Esophagus mucosa (tissue), 1 donor: ENCODE data around the gene HNRNPA3. TPM values are rescaled to one million over a fixed set of nuclear protein-coding genes. Genes with fewer than 3 reads are reported as not detected.
"Not testable (repeated sequence)": the region's sequence is repeated elsewhere in the genome, so short reads cannot be mapped to it uniquely, and the experiment has no call there.

Experiments
- ATAC-seq: fragments of 200-7000 bp; cut with Tn5 transposase; one replicate; pipeline ENCODE4 v1.9.1; 2020
- total RNA-seq: library from RNA; stranded (reverse); gene quantifications from one replicate; pipeline ENCODE4 v1.2.4, GENCODE V29; 2023
- donor health status: DM: yes; HTN: yes; CAD: no.

The HNRNPA3 gene
- total RNA-seq, 1 donor from 2014 or later = 142 TPM

DNA sequence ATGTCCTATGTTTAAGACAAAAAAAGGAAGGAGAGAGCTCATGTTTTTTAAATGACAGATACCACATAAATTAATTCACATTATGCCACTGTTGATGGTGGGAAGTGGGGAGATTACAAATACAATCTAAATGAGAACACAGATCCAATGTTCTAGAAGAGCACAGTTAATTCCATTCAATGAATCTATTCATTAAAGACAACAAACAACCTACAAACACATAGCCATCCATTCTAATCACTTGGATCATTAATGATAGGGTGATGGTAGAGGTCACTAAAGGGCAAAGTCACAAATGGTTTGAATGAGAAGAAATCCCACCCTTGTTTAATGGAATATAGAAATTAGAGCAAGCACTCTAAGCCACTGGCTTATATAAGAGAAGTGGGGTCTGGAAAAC lies 21.7 kb downstream of the HNRNPA3 start:
- ATAC-seq = no peak

DNA sequence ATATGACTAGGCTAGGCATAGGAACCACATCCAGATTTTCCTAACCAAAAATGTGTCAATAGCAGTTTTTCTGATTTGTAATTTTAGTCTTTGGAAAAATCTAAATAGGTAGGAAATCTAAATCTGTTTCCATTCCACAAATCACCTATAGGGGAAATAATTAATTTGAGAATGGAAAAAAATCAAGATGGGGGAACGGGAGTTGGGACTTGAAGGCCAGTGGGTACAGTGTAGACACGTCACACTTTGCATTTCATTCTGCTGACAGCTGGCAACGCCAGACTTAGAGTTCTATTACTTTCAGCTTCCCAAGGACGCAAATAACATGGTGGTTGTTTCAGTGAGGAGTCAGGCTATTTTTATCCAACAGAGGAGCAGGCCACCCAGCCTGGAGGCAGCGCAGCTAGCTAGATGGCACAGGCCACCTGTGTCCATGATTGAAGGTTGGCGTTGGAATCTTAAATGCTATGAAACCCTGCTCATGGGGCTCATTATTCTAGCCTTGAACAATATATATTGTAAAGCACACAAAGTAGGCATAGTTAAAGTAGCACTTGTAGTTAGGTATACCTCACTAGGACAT lies 23.4 kb downstream of the HNRNPA3 start:
- ATAC-seq = no peak

DNA sequence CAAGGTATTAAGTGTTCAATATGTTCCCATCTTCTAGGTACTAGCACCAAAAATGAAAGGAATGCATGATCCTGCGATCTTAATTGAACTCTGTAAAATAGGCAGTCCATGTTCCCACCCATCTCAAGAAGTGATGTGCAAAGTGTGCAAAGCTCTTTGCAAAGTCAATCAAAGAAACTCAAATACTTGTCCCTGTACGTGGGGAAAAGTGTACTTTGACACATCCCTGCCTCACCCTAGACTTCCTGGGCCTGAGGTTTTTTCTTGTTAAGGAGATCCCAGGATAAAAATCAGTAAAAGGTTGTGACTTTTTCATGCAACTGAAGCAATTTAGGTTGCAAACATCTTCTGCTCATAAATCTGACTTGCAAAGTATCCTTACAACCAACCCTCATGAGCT lies 25.3 kb downstream of the HNRNPA3 start:
- no peak for ATAC-seq

DNA sequence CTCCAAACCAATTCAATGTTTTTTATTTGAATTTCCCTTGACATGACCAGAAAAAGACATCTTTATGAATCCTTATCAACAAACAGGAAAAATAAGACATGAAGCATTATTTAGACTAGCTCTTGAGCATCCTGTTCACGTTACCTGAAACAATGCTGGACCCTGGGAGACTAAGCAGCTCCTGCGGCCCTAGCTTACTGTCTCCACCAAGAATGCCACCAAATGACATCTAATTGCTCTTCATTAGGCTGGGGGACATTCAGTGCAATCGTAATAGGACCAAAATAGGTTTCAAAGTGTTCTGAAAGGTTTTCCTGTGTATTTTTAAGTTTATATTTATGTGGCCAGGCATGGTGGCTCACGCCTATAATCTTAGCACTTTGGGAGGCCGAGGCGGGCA lies 26.5 kb downstream of the HNRNPA3 start:
- no peak for ATAC-seq

DNA sequence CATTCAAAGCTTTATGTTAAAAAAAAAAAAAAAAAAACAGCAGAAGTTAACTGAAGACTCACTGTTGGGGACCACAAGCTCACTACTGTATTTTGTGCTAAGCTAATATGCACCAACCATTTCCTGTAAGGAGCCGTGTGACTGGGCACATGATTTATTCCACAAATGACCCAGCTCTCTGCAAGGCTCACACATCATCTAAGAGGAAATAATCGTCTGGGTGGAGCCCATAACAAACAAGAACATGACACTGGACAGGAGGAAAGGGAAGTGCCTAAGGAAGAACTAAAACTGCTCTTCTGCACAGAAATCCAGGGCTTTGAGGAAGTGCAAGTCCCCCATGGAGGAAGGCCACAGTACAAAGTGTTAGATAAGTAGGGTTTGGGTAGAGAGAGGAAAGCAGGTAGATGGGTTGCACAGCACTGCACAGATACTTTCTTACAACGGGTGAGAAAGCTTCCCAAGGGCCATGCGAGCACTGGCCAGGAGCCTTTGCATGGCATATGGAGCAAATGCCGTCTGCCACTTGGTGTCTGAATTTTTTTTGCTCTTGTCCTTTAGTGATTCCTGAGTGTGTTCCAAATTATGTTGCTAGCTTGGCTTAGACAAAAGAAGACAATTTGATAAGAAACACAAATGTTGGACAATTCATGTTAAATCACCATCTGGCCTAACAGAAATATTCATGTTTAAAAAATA lies 27.5 kb downstream of the HNRNPA3 start:
- peak; percentile 85 for ATAC-seq

DNA sequence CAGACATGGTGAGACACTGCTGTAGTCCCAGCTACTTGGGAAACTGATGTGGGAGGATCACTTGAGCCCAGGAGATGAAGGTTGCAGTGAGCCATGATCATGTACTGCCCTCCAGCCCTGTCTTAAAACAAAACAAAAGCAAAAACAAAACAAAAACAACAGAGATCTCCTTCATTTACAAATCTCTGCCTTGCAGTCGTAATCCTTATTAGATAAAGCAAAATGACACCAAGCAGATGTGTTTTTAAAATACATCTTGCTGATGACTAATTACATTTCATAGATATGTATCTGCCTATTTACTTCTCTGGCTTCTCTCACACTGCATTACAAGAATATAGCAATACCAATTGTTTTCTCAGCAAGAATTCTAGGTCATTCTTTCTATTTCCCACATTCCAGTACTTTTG lies 29.1 kb downstream of the HNRNPA3 start:
- ATAC-seq = no peak

DNA sequence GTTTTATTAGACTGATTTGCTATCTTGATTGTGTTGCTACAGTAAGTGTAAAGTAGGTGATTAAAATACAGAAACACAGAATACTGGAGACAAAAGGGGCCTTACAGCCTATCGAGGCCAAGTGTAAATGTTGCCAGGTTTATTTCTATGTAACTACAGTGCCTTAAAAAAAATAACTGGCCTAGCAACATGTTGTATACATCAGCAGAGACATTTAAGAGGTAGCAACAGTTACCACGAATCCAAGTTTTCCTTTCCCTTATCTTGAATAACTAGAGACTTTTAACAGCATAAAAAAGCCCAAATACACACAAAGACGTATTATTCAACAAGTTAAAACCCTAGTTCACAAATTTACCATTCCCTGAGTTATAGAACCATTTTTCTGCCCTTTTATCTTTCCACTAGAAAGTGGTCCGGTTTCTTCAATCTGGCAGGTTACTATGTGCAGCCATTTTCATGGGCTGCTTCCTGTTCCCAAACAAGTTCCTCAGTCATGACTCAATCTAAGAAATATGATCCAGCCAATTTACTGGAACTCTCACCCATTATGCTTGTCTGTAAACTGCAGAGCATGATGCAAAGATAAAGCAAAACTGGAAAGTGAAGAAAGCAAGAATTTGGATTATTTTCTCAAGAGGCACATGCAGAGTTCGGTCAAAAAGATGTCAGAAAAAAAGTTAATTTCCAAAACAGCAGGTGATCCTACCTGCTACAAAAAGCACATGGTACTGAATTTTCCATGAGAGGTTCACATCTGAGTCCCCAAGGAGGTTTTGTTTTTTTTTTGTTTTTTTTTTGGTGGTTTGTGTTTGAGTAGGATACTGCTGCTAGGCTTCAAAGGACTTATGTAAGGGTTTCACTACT lies 29.8 kb downstream of the HNRNPA3 start:
- ATAC-seq = peak; percentile 76

DNA sequence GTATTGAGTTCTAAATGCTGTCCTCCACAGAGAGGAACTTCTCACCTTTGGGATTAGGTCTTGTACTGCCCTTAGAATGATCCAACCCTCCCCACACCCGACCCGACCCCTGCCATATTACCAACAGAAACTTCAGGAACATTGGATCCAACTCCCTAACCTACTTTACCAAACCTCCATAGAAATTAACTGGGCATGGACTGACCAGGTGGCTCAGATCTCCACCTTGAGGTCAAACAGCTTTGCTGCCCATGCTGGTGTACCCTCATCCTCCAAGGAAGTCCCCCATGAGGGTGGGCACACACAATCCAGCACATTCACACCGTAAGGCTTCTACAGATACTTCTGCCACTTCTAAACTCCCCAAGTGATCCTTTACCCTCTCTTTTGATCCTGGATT lies 30.5 kb downstream of the HNRNPA3 start:
- no peak for ATAC-seq

DNA sequence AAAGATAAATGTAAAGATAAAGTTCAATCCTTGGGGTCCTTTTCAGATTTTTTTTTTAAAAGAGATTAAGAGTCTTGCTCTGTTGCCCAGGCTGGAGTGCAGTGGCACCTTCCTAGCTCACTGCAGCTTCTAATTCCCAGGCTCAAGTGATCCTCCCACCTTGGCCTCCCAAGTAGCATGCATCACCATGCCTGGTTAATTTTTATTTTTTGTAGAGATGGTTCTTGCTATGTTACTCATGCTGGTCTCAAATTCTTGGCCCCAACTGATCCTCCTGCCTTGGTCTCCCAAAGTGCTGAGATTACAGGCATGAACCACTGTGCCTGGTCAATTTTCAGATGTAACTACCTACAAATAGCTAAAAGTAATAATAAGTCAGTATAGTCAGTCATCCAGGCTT lies 30.9 kb downstream of the HNRNPA3 start:
- ATAC-seq = no peak

DNA sequence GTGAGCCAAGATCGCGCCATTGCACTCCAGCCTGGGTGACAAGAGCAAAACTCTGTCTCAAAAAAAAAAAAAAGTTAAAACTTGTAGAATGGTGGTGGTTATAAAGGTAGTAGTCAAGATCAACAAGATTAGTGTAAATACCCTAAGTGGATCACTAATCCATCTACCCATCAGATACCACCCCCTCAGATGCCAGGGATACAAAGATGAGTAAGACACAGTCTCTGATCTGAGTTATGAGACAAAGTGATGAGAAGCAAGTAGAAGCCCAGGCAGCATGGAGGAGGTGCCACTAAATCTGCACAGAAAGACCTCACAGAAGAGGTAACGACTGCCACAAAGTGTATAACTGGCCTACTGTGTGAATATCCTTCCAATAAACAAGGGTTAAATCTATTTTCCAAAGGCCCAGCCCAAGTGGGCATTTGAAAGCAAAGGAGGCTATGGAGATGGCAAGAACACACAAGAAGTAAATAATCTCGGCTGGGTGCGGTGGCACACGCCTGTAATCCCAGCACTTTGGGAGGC lies 31.7 kb downstream of the HNRNPA3 start:
- ATAC-seq = no peak

DNA sequence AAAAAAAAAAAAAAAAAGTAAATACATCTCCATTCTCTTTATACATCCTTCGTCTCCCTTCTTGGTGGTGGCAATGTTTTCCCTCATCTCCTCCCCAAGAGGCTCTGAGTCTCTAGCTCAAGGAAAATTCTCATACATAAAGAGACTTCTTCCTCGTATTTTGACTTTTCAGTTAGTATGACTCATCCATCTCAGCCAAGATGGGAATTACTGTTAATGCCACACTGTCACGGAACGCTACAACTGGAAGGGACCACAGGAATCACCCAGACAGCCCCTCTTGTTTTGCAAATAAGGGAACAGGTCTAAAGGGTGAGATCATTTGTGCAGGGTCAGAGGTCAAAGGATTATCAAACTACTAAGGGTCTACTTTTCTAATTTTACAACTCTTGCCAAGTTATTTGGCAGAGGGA lies 32.4 kb downstream of the HNRNPA3 start:
- ATAC-seq = peak; percentile 56

DNA sequence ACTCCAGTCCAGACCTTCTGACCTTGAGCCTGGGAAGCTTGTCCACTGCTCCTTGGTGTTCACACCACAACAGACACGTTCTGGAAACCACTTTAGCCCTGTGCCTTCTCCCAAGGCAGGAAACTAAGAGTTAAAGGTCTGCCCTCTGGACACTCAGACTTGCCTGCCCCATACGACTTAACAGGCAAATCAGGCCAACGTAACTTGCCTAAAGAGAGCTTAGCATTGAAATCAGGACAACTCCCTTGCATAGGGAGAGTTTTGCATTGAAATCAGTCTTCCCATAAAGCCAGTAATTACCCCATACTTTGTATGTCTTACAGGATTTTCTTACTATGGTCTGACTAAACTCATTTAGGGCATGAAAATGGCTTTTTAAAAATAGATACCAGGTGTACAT lies 33.4 kb downstream of the HNRNPA3 start:
- no peak for ATAC-seq

DNA sequence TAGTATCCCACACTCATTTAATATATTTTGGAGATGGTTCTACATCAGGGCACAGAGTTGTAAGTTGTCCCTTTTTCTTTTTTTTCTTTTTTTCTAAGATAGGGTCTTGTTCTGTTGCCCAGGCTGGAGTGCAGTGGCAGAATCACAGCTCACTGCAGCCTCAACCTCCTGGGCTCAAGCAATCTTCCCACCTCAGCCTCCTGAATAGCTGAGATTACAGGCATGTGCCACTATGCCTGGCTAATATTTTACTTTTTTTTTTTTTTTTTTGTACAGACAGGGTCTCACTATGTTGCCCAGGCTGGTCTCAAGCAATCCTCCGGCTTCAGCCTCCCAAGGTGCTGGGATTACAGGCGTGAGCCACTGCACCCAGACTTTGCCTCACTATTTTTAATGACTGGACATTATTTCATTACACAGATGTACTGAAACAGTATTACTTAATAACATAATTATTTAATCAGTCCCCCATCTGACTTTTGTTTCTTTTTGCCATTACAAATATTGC lies 34.0 kb downstream of the HNRNPA3 start:
- ATAC-seq = not testable (repeated sequence)

DNA sequence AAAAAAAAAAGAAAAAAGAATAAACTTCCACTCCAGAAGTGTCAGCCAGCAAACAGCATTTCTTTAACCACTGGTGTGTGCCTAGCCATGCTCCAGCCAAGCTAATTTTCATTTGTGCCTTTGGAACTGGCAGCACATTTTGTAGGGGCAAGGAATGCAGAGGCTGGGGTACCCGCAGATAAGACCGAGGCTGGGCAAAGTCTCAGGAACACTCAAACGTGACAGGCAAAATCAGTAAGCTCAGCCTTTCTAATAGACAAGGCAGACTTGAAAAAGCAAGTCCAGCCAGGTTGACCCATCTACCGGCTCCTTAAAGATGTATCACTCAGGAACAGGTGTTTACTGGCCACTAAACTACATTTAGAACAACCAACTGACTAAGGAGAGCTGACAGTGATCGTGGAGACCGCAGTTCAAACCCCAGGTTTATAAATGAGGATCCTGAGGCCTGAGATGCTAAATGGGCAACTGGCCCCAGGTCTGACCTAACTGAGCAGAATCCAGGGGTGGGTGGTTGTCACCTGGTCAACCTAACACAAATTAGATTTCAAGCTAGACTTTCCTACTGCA lies 35.2 kb downstream of the HNRNPA3 start:
- no peak for ATAC-seq

DNA sequence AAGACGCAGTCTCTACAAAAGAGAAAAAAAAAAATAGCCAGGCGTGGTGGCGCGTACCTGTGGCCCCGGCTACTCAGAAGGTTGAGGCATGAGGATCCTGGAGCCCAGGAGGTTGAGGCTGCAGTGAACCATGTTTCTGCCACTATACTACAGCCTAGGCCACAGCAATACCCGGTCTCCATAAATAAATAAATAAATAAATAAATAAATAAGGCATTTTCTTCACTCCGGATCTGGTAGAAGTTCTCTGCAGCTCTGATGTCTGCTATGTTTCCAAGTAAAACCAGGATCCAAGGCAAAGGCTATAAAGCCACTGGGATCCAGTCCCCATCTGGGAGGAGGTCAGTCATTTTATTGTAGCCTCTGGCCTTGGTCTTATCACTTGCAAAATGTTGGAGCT lies 36.4 kb downstream of the HNRNPA3 start:
- ATAC-seq = no peak

DNA sequence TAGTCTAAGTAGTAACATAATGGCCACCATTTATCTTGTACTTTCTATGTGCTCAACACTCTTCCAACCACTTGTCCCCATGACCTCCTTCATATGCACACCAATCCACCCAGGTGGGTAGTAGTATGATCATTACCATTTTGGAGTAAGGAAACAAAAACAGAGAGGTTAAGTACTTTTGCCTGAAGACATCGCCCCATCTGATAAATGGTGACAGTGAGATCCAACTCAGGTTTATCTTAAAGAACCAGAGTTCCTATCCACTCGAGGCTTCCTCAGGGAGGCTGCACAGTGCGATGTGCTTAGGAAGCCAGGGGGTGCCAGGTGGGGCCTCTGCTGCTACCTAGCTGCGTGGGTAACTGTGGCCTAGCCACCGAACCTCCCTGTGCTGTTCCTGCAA lies 37.9 kb downstream of the HNRNPA3 start:
- ATAC-seq = no peak

DNA sequence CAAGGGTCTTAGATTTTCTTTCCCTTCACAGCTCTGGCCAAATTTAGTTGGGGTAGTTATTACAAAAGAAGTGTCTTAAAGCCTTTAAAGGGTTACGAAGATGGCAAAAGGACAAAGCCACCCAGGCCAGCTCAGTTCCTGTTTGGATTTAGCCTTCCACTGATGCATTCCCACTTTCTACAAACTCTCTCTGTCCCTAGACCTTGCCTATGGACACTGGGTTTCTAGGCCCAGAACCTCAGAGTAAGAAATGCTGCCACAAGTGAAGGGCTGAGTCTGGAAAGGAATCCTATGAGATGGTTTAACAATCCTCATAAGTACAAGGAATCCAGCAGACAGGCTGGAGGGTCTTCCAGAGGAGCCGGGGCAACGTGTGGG lies 38.6 kb downstream of the HNRNPA3 start:
- no peak for ATAC-seq

DNA sequence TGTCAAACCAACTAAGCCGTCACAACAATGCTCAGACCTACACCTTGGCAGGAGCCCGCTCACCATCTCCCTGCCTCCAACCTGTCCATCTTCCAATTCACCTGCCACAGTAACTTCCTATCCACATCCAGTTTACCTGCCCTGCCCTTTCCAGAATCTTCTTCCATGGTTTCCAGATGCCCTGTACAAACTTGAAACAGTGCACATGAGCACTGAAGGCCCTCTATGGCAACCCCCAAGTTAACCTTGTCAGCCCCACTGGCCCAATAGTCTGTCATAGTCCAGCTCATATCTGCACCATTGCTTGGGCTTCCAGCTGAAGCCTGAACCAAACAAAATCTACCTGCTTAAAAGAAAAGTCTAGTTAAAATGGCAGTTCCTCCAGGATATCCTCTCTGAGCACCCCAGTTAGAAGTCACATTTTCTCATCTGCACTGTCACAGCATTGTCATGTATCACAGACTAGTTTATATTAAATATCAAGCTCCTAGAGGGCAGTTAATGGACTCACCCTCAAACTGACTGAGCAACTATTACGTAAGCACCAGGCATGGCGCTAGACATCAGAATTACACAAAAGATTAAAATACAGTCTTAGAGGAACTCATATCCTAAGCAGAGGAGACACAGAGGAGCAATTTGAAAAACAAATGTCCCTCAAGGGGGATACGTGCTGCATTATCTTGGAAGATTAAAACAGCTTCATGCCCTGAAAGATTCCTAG lies 40.4 kb downstream of the HNRNPA3 start:
- ATAC-seq = peak; percentile 57

DNA sequence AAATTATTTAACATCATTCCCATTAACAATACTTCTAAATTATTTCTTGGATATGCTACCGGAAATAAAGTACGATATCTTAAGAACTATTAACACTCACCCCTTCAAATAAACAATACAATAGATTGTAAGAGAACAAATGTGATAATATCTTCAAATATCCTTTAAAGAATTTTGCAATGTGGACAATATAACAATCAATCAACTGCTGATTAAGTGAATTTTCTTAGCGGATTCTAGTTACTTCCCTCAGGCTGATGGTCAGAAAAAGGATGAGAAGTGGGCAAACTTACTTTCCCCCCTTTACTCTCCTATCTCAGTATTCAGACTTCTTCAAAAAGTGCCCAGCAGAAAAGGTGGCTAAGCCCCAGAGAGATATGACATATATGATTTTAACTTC lies 41.1 kb downstream of the HNRNPA3 start:
- ATAC-seq = no peak

DNA sequence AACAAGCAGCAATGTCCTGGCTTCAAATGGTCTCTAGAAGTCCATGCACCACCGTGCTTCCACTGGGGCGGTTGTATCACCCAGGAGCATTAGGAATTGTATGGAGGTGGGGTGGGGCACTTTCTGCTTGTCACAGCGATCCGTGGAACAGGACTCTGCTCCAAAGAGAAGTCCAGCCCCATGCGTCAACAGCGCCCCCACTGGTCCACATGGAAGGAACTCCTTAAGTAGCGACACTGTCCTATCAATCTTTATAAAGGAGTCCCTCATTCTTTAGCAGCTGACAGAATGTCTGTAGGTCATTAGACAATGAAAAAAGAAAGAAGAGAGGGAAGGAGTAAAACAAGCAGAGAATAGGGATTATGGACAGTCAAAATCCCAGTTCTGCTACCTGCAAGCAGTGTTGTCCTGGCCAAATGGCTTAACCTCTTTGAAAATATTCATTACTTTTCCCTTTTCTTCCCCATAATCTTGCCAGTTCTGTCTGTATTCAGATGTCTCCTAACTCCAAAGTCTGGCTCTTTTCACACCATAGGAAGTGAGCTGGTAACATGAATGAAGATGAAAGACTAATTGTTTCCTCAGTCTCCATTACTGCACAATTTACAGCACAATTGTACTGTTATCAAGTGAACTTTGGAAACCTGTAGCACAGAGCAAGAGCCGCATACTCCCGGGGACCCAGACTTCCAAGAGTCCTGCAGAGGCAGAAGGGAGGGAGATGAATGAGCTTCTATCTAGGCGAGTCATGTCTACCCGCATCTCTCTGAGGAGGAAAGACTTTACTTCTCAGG lies 42.0 kb downstream of the HNRNPA3 start:
- ATAC-seq = peak; percentile 42

DNA sequence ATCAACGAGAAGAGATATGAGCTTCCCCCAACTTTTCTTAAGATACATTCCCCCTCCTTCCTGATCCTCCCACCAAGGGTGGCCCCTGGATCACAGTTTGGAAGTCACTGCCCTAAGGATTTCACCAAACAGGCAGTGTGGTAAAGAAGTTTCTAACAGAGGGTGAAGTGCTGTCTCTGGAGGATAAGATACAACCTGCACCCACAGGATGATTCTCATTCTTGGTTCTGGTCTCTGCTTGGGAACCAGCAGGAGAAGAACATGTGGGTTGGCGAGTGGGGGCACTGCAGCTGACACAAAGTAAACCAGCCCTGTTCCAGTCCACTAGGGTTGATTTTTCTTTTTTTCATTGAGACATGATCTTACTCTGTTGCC lies 42.6 kb downstream of the HNRNPA3 start:
- no peak for ATAC-seq
